ENCODE data around the gene GRID1. TPM values are rescaled to one million over a fixed set of nuclear protein-coding genes. Genes with fewer than 3 reads are reported as not detected.

The GRID1 gene
- total RNA-seq, 1 donor, result not detected

- DNase-seq (ENCODE audit: low read depth), result no peak
- no peak for TF ChIP-seq CTCF (IDR thresholded peaks at IDR 0.05; ENCODE audit: insufficient read depth, low read length)
These were observed 786.0 kb downstream of the GRID1 start for GRCh38 chr10:85580585-85580984.

GRCh38 chr10:85578860-85579259 lies 787.7 kb downstream of the GRID1 start:
- no peak for TF ChIP-seq CTCF (IDR thresholded peaks at IDR 0.05; ENCODE audit: insufficient read depth, low read length)
- no peak for DNase-seq (ENCODE audit: low read depth)
- H3K4me3 ChIP-seq (ENCODE audit: low read depth, low read length), result no peak overlapping the region

More at GRCh38 chr10:85580585-85580984, 786.0 kb downstream of the GRID1 start:
- H3K4me3 ChIP-seq (ENCODE audit: low read depth, low read length), result no peak overlapping the region

DNA sequence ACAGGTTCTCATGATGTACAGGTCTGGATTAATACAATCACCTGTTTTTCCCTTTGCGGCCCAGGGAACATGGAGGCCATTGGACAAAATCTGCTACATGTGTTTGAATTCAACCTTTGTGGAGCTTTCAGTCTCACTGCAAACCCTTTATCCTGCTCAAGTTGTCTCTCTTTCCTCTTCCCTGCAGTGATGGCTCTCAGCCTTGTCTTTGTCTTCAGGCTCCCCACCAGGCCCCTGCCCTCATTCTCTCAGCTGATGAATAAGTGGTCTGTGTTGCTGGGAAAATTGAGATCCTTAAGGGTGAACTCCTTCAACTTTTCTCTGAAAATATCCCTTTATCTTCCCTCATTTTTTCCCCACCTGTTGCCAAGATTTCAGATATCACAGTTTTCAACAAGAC lies 791.2 kb downstream of the GRID1 start:
- TF ChIP-seq CTCF (IDR thresholded peaks at IDR 0.05; ENCODE audit: insufficient read depth, low read length), result no peak
- no peak overlapping the region for H3K4me3 ChIP-seq (ENCODE audit: low read depth, low read length)
- DNase-seq (ENCODE audit: low read depth), result no peak

- no peak overlapping the region for H3K4me3 ChIP-seq (ENCODE audit: low read depth, low read length)
- TF ChIP-seq CTCF (IDR thresholded peaks at IDR 0.05; ENCODE audit: insufficient read depth, low read length), result no peak
- no peak for DNase-seq (ENCODE audit: low read depth)
These were observed 795.7 kb downstream of the GRID1 start for GRCh38 chr10:85570871-85571270.

DNA sequence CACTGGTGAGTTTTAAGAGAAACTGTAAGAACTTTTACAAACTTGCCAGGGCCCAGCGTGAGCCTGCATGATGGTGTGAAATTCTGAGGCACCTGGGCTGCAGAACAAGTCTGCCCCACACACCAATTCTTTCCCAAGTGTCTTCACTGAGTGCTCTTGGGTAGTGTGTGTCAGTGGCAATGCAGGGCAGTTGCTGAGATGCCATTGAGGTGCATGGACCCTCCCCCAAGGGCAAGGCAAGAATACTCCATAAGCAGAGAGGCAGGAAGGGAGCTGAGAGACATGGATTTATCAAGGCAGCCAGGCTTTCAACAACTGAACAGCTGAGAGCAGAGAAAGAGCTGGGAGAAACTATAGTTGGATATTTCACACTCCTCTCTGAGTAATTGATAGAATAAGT lies 801.2 kb downstream of the GRID1 start:
- TF ChIP-seq CTCF (IDR thresholded peaks at IDR 0.05; ENCODE audit: insufficient read depth, low read length), result no peak
- H3K4me3 ChIP-seq (ENCODE audit: low read depth, low read length), result no peak overlapping the region
- DNase-seq (ENCODE audit: low read depth), result no peak

GRCh38 chr10:85558533-85558932 lies 808.1 kb downstream of the GRID1 start:
- no peak for DNase-seq (ENCODE audit: low read depth)
- TF ChIP-seq CTCF (IDR thresholded peaks at IDR 0.05; ENCODE audit: insufficient read depth, low read length), result no peak
- H3K4me3 ChIP-seq (ENCODE audit: low read depth, low read length), result no peak overlapping the region

DNA sequence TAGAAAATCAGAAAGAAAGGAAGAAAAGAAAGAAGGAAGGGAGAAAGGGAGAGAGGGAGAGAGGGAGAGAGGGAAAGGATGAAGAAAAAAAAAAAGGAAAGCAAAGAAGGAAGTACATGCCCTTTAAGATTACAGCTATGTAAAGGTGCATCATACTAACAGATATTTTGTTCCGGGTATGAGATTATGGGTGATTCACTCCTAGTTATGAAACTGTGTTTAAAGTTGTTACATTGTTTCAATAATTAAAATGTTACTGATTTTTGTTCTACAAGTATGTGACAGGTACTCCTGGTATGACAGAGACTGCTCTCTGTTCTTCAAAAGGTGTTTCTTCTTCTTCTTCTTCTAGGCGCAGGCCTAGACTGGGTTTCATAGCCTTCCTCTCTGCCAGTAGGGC lies 808.9 kb downstream of the GRID1 start:
- TF ChIP-seq CTCF (IDR thresholded peaks at IDR 0.05; ENCODE audit: insufficient read depth, low read length), result no peak
- no peak overlapping the region for H3K4me3 ChIP-seq (ENCODE audit: low read depth, low read length)
- DNase-seq (ENCODE audit: low read depth), result no peak

All from fibroblast of the aortic adventitia (primary cell).